ENCODE data around the gene HS3ST3A1. TPM values are rescaled to one million over a fixed set of nuclear protein-coding genes. Genes with fewer than 3 reads are reported as not detected.

The HS3ST3A1 gene
- total RNA-seq, 1 experiment from 2014 or later, result 3.4 TPM

GRCh38 chr17:13495423-13495822 lies 106.3 kb downstream of the HS3ST3A1 start:
- H3K79me1 ChIP-seq (ENCODE audit: insufficient read depth, low read depth, low read length, poor library complexity, severe bottlenecking), result no peaks in the 10 kb centered on the region
- no CpG with 5 or more reads among the region's 2 CpGs for WGBS (ENCODE audit: extremely low coverage, insufficient read length, low lambda C conversion rate)
- Mint-ChIP-seq H3K9me3 (no peaks in the 10 kb centered on the region), H3K27me3 (ENCODE audit: low read depth) (no peaks in the 10 kb centered on the region), H3K27ac (no peak overlapping the region), H3K4me1 (peaks cover 2 to 3% of the 10 kb centered on the region in 2 experiments), H3K4me3 (no peak overlapping the region), H3K36me3 (ENCODE audit: insufficient read depth in 1 of 3, low read depth in 3 of 3) (peaks cover 0 to 8% (median 4%) of the 10 kb centered on the region in 3 experiments; a peak in 4 of 7 replicates)
- no peak overlapping the region for H2AFZ ChIP-seq (ENCODE audit: low read length)
- no peak for DNase-seq
- no peak for TF ChIP-seq CTCF (conservative IDR thresholded peaks at IDR 0.05)
- no peak overlapping the region for H4K5ac ChIP-seq (ENCODE audit: insufficient read length, low read depth, low read length)
- no peak overlapping the region for H3K27ac ChIP-seq (ENCODE audit: insufficient read length, low read depth, low read length)
- H3K23ac ChIP-seq (ENCODE audit: insufficient read length, low read depth, low read length), result no peak overlapping the region
- H3K9ac ChIP-seq (ENCODE audit: extremely low read depth, insufficient read length, low read length), result no peak overlapping the region
- H4K8ac ChIP-seq (replicated peaks; ENCODE audit: insufficient read length, low read depth, low read length), result no peak overlapping the region
- no peak overlapping the region for H3K4me2 ChIP-seq (ENCODE audit: insufficient read depth, insufficient read length, low read length)
- H2AK5ac ChIP-seq (ENCODE audit: insufficient read length, low read length), result no peak overlapping the region
- H3K4me1 ChIP-seq (ENCODE audit: insufficient read depth, low read length), result no peaks in the 10 kb centered on the region
- H3K18ac ChIP-seq (ENCODE audit: insufficient read length, low read depth, low read length), result no peak overlapping the region
- no peaks in the 10 kb centered on the region for H3K9me3 ChIP-seq (ENCODE audit: control insufficient read depth, low read depth, low read length)
- no peak overlapping the region for H2BK15ac ChIP-seq (ENCODE audit: low read depth, low read length)
- no peak overlapping the region for H3K4ac ChIP-seq (ENCODE audit: low read depth, low read length)
- no peak overlapping the region for H3K14ac ChIP-seq (ENCODE audit: insufficient read depth, low read length)
- no peaks in the 10 kb centered on the region for H4K20me1 ChIP-seq (ENCODE audit: control insufficient read depth, insufficient read depth, insufficient read length)
- no peak overlapping the region for H2BK20ac ChIP-seq (ENCODE audit: low read depth, low read length, poor library complexity, severe bottlenecking)
- H3K79me2 ChIP-seq (ENCODE audit: insufficient read depth, low read length), result no peaks in the 10 kb centered on the region
- no peaks in the 10 kb centered on the region for H3K27me3 ChIP-seq (ENCODE audit: insufficient read depth, low read length)
- no peak overlapping the region for H3T11ph ChIP-seq (ENCODE audit: low read length)
- H2BK5ac ChIP-seq (ENCODE audit: insufficient read length, low read length), result no peak overlapping the region
- H3K56ac ChIP-seq (ENCODE audit: insufficient read length, low read depth, low read length), result no peak overlapping the region
- H2BK12ac ChIP-seq (ENCODE audit: insufficient read length, low read depth, low read length), result no peak overlapping the region
- H2BK120ac ChIP-seq (ENCODE audit: low read depth, low read length, poor library complexity, severe bottlenecking), result no peak overlapping the region
- H3K23me2 ChIP-seq (ENCODE audit: insufficient read length, low read depth, low read length, poor library complexity, severe bottlenecking), result no peaks in the 10 kb centered on the region
- H4K91ac ChIP-seq (ENCODE audit: insufficient read length, low read depth, low read length), result no peak overlapping the region
